ENCODE data around the gene CBFA2T3. TPM values are rescaled to one million over a fixed set of nuclear protein-coding genes. Genes with fewer than 3 reads are reported as not detected.

CBFA2T3 gene
- total and polyA plus RNA-seq, 2 of the 13 experiments (the other 11 are each of a cell fraction or from before 2014, with no cell fraction given), result 0.05 TPM; not detected in 1

DNA sequence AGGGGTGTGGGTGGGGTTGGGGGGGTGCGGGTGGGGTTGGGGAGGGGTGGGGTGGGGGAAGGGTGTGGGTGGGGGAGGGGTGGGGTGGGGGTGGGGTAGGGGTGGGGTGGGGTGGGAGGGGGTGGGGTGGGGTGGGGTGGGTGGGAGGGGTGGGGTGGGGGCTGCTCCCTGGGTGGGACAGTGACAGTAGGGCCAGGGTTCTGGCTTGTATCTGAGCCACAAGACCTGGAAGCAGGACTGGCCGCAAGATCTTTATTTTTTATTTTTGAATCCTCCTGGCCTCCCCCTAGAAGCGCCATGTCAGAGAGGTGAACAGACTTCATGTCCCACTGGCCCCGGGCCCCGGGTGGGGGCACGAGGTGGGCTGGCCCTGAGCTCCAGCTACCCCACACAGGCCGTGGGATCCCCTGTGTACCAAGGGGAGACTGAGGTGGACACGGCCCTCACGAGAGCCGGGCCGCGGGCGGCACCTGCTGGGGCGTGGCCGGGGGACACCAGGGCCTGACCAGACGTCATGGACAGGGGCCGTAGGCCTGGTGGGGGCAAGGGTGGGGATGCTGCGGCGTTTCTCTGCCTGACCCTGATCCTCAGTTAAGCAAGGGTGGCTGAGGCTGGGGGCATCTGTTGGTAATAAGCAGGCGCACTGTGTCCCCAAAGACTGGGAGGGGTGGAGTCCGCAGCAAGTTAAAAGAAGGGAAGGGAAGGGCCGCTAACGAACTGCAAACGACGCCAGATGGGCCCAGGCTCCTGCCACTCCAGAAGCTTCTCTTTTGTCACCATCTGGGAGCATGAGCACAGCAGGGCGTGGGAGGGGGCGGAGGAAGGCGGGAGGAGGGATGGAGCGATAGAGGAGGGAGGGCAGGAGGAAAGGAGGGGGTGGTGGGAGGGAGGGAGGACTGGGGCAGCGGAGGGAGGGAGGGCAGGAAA, 88.3 kb downstream of the CBFA2T3 start (continued):
- TF ChIP-seq RORA (CRISPR knock-in tag; IDR thresholded peaks at IDR 0.05), result no peak
- no peak for TF ChIP-seq SNAPC5 (CRISPR knock-in tag; IDR thresholded peaks at IDR 0.05; ENCODE audit: borderline replicate concordance)
- no peak for TF ChIP-seq GZF1 (CRISPR knock-in tag; IDR thresholded peaks at IDR 0.05)
- no peak for TF ChIP-seq ZNF33A (CRISPR knock-in tag; IDR thresholded peaks at IDR 0.05; ENCODE audit: borderline replicate concordance)
- TF ChIP-seq HDAC6 (IDR thresholded peaks at IDR 0.05; ENCODE audit: low read depth, low read length), result no peak
- no peak for TF ChIP-seq CCAR2 (optimal IDR thresholded peaks at IDR 0.05; ENCODE audit: low read depth, low read length)

GRCh38 chr16:88888057-88888456, 89.0 kb downstream of the CBFA2T3 start:
- POLR2A ChIA-PET, result no interaction called here
- Histone ChIP-seq H3K9me3 (ENCODE audit: low read length) (no peaks in the 10 kb centered on the region), H4K20me1 (ENCODE audit: insufficient read depth, low read length) (peaks cover 18% of the 10 kb centered on the region; the same call in 1 of the 2 replicates), H3K4me3 (replicated peaks in 1 of 3; ENCODE audit: insufficient read depth in 1 of 3, low read depth in 2 of 3, low read length in 3 of 3) (no peak overlapping the region), H3K9ac (ENCODE audit: insufficient read depth, low read depth, low read length) (no peak overlapping the region), H3K36me3 (replicated peaks in 1 of 2; ENCODE audit: control insufficient read depth in 1 of 2, insufficient read depth in 2 of 2, low read length in 2 of 2) (no peaks in the 10 kb centered on the region), H3K27me3 (ENCODE audit: control insufficient read depth in 1 of 2, insufficient read depth in 2 of 2, low read length in 2 of 2) (peaks cover 45 to 94% of the 10 kb centered on the region in 2 experiments), H3K27ac (ENCODE audit: extremely low read length, insufficient read depth, low read length) (no peak overlapping the region), H2AFZ (ENCODE audit: low read length) (no peak overlapping the region), H3K79me2 (ENCODE audit: insufficient read depth, low read length) (no peaks in the 10 kb centered on the region), H3K4me2 (ENCODE audit: low read depth, low read length) (no peak overlapping the region), H3K4me1 (ENCODE audit: insufficient read depth, low read length) (no peaks in the 10 kb centered on the region)
- BruUV-seq (replicated peaks), result no TSS peak
- ATAC-seq, result no peak; the same call in 2 of the 3 replicates
- in situ Hi-C loops (cut with HindIII; ENCODE audit: extremely low pct_ligation_motif_present, low pct_unique_long_range_greater_than_20kb), result no loop called here
- no peak for DNase-seq (ENCODE audit: low spot score)
- CTCF ChIA-PET (ENCODE audit: low intra/inter-chr PET ratio, low total read pairs), result no interaction called here
- 39% methylated on average over 9 of the region's 14 CpGs for WGBS (ENCODE audit: low lambda C conversion rate)
- no peak for FAIRE-seq
- intact Hi-C loops (cut with micrococcal nuclease; ENCODE audit: unreplicated experiment), result no loop called here
- TF ChIP-seq ZFP36L1 (CRISPR knock-in tag; IDR thresholded peaks at IDR 0.05) (no peak), ZNF737 (CRISPR knock-in tag; IDR thresholded peaks at IDR 0.05; ENCODE audit: borderline replicate concordance) (no peak), SKI (IDR thresholded peaks at IDR 0.05; ENCODE audit: partially characterized antibody) (no peak), PHF5A (CRISPR knock-in tag; IDR thresholded peaks at IDR 0.05; ENCODE audit: low read depth, unreplicated experiment) (no peak), KDM4B (CRISPR knock-in tag; IDR thresholded peaks at IDR 0.05) (no peak), ZNF235 (CRISPR knock-in tag; IDR thresholded peaks at IDR 0.05; ENCODE audit: borderline replicate concordance) (no peak), ZBTB4 (CRISPR knock-in tag; IDR thresholded peaks at IDR 0.05; ENCODE audit: borderline replicate concordance) (no peak)
- TF ChIP-seq, protein P1, sequence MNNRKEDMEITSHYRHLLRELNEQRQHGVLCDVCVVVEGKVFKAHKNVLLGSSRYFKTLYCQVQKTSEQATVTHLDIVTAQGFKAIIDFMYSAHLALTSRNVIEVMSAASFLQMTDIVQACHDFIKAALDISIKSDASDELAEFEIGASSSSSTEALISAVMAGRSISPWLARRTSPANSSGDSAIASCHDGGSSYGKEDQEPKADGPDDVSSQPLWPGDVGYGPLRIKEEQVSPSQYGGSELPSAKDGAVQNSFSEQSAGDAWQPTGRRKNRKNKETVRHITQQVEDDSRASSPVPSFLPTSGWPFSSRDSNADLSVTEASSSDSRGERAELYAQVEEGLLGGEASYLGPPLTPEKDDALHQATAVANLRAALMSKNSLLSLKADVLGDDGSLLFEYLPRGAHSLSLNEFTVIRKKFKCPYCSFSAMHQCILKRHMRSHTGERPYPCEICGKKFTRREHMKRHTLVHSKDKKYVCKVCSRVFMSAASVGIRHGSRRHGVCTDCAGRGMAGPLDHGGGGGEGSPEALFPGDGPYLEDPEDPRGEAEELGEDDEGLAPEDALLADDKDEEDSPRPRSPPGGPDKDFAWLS (CRISPR knock-in tag; IDR thresholded peaks at IDR 0.05; ENCODE audit: borderline replicate concordance), result no peak

Measured in HepG2 (cell line).